Testis (tissue), 2 donors: Measurements from ENCODE around the gene CCL19.

ENCODE experiments used
- POLR2A ChIP-seq: fragments of 450-650 bp; IDR thresholded peaks from one replicate; pipeline ENCODE4 v1.6.1; 2017; ENCODE audit warnings: antibody characterized with exemption, mild to moderate bottlenecking, moderate library complexity
- TF ChIP-seq, protein P1 (sequence below), 3 experiments: fragments of 450-650 bp in 2 of 3; fragments of 200-600 bp in 1 of 3; sonication (generic) in 1 of 3; IDR thresholded peaks; one replicate each; pipeline ENCODE4 v1.5.1; 2016 to 2019; ENCODE audit warnings: antibody characterized with exemption in 3 of 3, mild to moderate bottlenecking in 2 of 3, moderate library complexity in 1 of 3

DNA sequence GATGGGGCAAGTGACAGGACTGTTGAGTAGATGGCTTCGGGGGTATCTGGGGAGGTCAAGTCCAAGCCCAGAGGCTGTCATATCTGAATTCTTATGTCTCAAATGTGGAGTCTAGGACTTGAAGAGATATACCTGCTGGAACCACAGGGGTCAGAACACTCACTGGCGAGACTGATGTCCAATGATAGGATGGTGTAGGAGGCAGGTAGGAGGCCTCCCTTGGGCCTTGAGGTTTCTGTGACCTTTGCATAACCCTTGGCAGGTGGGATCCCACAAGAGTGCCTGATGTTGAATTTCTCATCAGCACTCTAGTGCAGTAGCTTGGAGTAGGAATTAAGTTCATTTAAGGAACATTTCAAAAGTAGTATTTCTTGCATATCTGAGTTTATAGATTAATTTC lies 16.1 kb upstream of the CCL19 start:
- TF ChIP-seq, protein P1, sequence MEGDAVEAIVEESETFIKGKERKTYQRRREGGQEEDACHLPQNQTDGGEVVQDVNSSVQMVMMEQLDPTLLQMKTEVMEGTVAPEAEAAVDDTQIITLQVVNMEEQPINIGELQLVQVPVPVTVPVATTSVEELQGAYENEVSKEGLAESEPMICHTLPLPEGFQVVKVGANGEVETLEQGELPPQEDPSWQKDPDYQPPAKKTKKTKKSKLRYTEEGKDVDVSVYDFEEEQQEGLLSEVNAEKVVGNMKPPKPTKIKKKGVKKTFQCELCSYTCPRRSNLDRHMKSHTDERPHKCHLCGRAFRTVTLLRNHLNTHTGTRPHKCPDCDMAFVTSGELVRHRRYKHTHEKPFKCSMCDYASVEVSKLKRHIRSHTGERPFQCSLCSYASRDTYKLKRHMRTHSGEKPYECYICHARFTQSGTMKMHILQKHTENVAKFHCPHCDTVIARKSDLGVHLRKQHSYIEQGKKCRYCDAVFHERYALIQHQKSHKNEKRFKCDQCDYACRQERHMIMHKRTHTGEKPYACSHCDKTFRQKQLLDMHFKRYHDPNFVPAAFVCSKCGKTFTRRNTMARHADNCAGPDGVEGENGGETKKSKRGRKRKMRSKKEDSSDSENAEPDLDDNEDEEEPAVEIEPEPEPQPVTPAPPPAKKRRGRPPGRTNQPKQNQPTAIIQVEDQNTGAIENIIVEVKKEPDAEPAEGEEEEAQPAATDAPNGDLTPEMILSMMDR (IDR thresholded peaks at IDR 0.05) = no peak
- TF ChIP-seq POLR2A = no peak
